GM18498 (cell line): ENCODE measurements around the gene DOK3.
"Not testable (repeated sequence)": the region's sequence is repeated elsewhere in the genome, so short reads cannot be mapped to it uniquely, and the experiment has no call there.

Experiments
- ATAC-seq: cut with Tn5 transposase; IDR thresholded peaks from one replicate; pipeline ENCODE4 v1.9.1; 2021; ENCODE audit warnings: mild to moderate bottlenecking, moderate library complexity; ENCODE audit not compliant: unreplicated experiment

The DOK3 gene

DNA sequence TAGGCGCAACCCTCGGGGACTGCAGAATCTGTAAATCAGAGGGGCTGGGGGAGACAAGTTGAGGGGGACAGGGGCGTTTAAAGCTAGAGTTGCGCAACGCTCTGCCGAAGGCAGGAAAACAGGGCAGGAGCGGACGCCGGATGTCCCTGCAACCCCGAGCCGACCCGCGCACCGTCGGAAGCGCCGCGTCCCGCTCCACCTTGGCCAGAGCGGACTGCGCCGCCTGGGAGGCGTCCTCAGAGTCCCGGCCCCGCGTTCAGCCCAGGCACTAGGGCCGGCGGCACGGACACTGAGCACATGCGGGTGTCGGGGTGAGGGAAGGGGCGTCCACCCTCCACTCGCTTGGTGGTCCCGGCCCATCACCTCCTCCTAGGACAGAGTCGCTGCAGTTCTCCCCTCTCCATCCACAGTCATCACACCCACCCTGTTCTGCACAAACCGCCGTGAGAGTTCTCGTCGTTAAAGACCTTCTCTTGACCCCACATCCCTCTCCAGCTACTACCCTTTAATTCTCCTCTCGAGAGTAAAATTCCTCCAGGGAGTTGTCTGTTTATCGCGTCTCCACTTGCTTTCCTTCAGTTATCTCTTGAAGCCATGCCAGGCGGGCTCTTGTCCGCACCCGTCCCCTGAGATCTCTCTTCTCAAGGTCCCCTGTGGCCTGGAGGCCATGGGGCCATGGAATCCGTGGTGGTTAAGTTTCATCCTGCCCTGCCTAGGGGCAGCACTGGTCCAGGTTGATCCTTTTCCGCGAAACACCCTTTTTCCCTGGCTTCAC lies 11.4 kb downstream of the DOK3 start:
- ATAC-seq, result no peak

GRCh38 chr5:177497292-177498012 lies 12.2 kb downstream of the DOK3 start, which contains the start of gene PDLIM7:
TSS of gene PDLIM7 (minus strand) at chr5:177497604. CDS start at chr5:177496512, 1,092 bp downstream.
- peak; percentile 73 for ATAC-seq

DNA sequence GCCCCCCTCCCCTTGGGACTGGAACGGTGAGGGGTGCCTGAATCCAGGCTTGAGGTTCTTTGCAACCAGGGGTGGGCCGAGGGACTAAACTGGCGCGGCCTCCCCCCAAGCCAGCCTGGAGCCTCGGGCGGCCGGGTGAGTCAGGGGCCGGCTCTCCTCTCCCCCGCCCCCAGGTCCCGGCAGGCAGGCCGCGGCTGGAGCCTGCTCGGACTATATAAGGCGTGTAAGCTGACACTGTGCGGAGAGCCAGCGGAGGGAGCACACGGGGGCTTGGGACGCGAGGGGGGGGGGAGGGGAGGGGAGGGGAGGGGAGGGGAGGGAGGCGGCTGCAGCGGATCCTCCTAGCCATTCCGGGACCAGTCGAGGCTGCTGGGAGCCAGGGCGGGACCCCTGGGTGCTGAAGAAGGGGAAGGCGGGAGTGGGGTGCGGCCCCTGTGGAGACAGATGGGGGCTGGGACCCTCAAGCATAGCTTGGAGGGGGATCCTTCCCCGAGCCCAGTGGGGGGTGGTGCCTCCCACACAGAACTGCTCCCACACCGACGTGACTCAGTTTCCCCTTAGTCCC lies 12.8 kb downstream of the DOK3 start:
- ATAC-seq, result no peak

DNA sequence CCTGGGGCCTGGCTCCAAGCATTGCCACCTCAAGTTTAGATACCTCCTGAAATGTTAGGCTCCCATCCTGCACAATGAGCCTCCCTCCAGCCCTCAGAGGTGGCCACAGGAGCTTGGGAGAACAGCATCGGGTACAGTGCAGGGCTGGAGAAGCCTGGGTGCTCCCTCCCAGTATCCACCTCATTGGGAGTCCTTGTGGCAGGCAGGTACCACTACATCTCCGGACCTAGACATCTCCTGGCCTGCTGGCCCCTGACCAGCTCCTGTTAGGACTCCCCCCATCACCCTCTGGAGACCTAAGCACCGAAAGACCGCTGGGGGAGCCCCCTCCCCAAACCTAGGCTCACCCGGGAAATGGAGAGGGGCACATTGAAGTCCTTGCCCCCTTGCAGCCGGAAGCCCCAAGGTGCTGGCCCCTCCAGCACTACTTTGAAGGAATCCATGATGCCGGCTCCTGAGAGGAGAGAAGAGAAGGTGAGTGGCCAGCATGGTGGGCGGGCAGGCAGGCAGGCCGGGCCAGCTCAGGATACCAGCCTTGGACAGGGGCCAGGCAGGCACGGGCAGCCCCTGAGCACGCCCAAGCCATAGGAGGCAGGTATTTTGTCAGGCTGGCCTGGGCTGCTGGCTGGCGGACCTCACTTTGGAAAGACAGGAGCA lies 13.4 kb downstream of the DOK3 start:
- ATAC-seq, result no peak

DNA sequence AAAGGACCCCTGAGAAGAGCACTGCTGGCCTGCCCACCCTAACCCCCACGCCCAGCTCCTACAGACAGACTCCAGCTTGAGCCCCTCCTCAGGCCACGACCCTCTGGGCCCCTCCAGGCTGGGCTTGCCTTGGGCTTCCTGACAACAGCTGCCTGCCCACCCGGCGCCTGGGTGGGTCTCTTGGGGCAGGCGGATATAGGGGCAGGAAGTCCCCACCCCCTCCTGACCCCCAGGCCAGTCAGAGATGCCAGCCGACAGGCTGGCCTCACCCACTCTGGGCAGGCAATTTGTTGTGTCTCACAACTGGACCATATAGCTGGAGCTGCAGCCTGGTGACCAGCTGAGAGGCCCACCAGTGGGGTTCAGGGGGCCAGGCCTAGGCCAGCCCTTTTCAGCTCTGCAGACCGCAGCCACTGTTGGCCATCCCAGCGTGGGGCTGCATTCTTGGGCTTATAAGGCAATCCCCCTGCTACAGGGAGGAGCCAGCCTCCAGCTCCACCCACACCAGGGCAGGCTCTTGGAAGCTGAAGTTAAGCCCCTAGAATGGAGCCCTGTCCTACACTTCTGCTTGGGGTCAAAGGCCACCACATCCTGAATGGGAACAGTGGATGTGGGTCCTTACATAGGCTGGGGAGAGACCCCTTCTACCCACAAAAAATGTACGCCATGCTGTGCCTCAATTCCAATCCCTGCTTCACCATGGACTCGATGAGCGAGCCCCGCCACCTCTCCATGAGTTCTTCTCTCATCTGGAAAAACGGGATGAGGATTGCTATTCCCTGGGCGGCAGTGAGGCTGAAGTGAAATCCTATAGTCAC lies 14.2 kb downstream of the DOK3 start:
- no peak for ATAC-seq

DNA sequence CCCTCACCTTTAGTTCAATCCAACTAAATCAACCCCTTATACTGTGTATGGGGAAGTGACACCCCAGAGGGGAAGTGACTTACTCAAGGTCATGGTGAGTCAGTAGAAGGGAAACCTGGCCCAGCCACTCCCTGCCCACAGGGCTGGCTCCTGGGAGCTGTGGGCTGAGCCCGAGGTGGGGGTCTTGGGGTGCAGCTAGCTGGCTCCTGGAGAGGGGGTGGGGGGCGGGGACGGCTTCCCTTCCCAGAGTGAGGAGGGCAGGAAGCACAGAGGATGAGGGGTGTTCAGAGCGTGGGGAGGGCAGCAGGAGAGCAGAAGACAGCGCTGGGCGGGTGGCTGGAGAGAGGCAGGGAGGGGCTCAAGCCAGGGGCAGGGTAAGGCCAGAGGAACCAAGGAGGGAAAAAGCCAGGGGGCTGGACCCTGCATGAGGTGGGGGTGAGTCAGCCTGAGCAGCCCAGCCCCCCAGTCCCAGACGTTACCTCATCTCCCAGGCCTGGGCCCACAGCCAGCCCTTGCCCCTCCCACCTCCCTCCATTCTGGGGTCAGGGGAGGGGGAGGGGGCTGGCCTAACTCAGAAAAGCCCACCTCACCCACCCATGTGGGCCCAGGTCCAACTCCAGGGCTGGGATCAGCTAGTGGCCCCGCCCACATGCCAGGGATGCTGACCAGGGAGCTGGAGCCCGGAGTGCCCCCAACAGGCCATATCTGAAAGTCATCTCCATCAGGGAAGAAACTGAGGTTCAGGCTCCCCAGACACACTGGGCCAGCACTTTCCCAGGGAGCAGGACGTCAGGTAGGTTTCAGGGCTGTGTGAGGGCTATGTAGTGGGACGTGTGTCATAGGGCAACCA lies 15.1 kb downstream of the DOK3 start:
- ATAC-seq, result no peak

- no peak for ATAC-seq
Observed at GRCh38 chr5:177493795-177494345, 15.8 kb downstream of the DOK3 start.

DNA sequence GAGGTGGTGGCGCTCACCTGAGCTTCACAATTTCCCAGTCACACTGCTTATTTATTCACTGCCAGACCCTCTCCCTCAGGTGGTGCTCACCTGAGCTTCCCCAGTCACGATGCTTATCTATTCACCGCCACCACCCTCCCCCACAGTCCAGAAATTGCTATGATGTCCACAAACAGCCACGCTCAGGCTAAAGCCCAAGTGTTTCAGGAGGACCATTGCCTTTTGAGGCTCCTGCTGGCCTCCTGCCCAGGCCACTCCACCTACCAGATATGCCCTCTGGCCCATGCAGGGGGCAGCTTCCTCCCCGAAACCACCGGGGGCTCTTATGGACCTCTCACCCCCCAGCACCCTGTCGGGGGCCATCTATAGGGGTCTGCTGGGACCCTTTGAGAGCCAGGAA lies 16.8 kb downstream of the DOK3 start:
- ATAC-seq, result no peak

- no peak for ATAC-seq
Observed at GRCh38 chr5:177491983-177492746, 17.5 kb downstream of the DOK3 start.

GRCh38 chr5:177491429-177491945 lies 18.1 kb downstream of the DOK3 start:
- ATAC-seq, result no peak

- ATAC-seq, result no peak
Observed at GRCh38 chr5:177490992-177491391, 18.6 kb downstream of the DOK3 start.

GRCh38 chr5:177490311-177490991 lies 19.2 kb downstream of the DOK3 start:
- no peak for ATAC-seq

GRCh38 chr5:177489119-177489716 lies 20.4 kb downstream of the DOK3 start:
- ATAC-seq, result no peak

GRCh38 chr5:177487975-177488374 lies 21.7 kb downstream of the DOK3 start:
- no peak for ATAC-seq

DNA sequence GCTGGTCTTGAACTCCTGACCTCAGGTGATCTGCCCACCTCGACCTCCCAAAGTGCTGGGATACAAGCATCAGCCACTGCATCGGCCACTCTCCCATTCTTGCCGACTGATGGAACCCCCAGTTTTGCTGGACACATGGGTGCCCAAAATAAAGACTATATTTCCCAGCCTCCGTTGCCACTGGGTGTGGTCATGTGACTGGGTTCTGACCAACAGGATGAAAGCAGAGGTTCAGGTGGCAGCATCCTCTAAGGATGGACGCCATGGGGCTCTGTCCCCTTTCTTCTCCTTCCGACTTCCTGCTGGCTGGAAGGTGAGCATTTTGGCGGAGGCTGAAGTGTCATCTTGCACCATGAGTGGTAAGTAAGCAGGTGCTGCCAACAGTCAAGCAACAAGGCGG lies 22.5 kb downstream of the DOK3 start:
- no peak for ATAC-seq

DNA sequence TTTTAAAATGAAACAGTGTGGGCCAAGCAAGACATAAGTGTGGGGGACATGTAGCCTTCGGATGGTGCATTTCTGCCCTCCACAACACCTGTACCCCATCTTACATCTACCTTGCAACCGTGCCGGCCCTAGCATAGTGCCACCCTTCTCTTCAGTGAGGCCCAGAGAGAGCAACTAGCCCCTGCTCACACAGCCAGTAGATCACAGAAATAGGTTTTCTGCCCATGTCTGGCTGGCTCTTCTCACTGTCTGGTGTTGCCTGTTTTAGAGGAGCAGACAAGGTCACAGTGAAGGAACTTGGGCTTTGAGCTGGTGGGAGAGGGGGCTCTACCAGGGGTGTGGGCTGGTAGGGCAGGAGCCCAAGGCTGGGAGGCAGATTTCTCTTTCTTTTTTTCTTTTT lies 23.4 kb downstream of the DOK3 start:
- ATAC-seq, result no peak

DNA sequence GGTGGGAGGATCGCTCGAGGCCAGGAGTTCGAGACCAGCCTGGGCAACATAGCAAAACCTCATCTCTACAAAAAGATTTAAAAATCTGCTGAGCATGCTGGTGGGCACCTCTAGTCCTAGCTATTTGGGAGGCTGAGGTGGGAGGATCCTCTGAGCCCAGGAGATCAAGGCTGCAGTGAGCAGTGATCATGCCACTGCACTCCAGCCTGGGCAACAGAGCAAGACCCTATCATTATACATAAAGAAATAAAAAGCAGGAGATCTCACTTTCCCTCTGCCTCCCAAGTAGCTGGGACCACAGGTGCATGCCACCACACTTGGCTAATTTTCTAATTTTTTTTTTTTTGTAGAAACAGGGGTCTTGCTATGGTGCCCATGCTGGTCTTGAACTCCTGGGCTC lies 23.9 kb downstream of the DOK3 start:
- not testable (repeated sequence) for ATAC-seq
